Stimulated activated CD8-positive, alpha-beta memory T cell treated with anti-CD3 and anti-CD28 coated beads, Interleukin-2, amount 100 ng/mL, for 48 hours (primary cell): ENCODE data around the gene CELSR1.
A peak's percentile ranks its signal among the peaks of the same experiment; 100 is the strongest.
"Not testable (repeated sequence)": the region's sequence is repeated elsewhere in the genome, so short reads cannot be mapped to it uniquely, and the experiment has no call there.

Experiments used
- DNase-seq, 2 donors: peaks; one replicate each; pipeline ENCODE4 v3.0.0-alpha.2; 2020; ENCODE audit warnings: low read depth in 2 of 2

CELSR1 gene

GRCh38 chr22:46481386-46481785 is 56.0 kb downstream of the CELSR1 start:
- DNase-seq, result no peak

- DNase-seq, result no peak
These were observed 57.0 kb downstream of the CELSR1 start for GRCh38 chr22:46480396-46480795.

GRCh38 chr22:46479046-46479445 is 58.4 kb downstream of the CELSR1 start:
- DNase-seq, result no peak

- DNase-seq, result no peak
These were observed 59.3 kb downstream of the CELSR1 start for GRCh38 chr22:46478083-46478551.

GRCh38 chr22:46476547-46476941 is 60.9 kb downstream of the CELSR1 start:
- DNase-seq, result peak in 1 of 2 donors; percentile 2

GRCh38 chr22:46473896-46474557 is 63.4 kb downstream of the CELSR1 start:
- no peak for DNase-seq

GRCh38 chr22:46473021-46473779 is 64.2 kb downstream of the CELSR1 start:
- DNase-seq, result no peak

- no peak for DNase-seq
These were observed 64.8 kb downstream of the CELSR1 start for GRCh38 chr22:46472722-46473016.

GRCh38 chr22:46471901-46472721 is 65.3 kb downstream of the CELSR1 start:
- DNase-seq, result no peak

GRCh38 chr22:46471330-46471729 is 66.1 kb downstream of the CELSR1 start:
- not testable (repeated sequence) for DNase-seq

GRCh38 chr22:46469711-46470110 is 67.7 kb downstream of the CELSR1 start:
- DNase-seq, result no peak

GRCh38 chr22:46467006-46467405 is 70.4 kb downstream of the CELSR1 start:
- no peak for DNase-seq

GRCh38 chr22:46466255-46466676 is 71.2 kb downstream of the CELSR1 start:
- DNase-seq, result no peak

GRCh38 chr22:46465793-46466192 is 71.6 kb downstream of the CELSR1 start:
- DNase-seq, result no peak

GRCh38 chr22:46465345-46465720 is 72.1 kb downstream of the CELSR1 start:
- no peak for DNase-seq

GRCh38 chr22:46464701-46465344 is 72.6 kb downstream of the CELSR1 start:
- DNase-seq, result no peak

- DNase-seq, result no peak
These were observed 73.1 kb downstream of the CELSR1 start for GRCh38 chr22:46464296-46464695.

- DNase-seq, result no peak
These were observed 73.8 kb downstream of the CELSR1 start for GRCh38 chr22:46463435-46464227.

GRCh38 chr22:46462726-46463371 is 74.6 kb downstream of the CELSR1 start:
- DNase-seq, result no peak

GRCh38 chr22:46461566-46462180 is 75.7 kb downstream of the CELSR1 start:
- no peak for DNase-seq
